HEK293T (cell line): ENCODE results near the gene DNAAF3.

ENCODE experiments used
- CTCF ChIA-PET: fragments of 350-600 bp; formaldehyde crosslinking; extraction: SDS; loops from one replicate; lab custom pipeline; 2021; ENCODE audit warnings: antibody characterized with exemption, inconsistent platforms; lab: Yijun Ruan, JAX
- POLR2A ChIA-PET: fragments of 350-600 bp; formaldehyde crosslinking; extraction: SDS; loops from one replicate; lab custom pipeline; 2020; ENCODE audit warnings: antibody characterized with exemption, inconsistent platforms; lab: Yijun Ruan, JAX
- DNase-seq: peaks from one replicate; pipeline ENCODE4 v3.0.0; 2012; ENCODE audit warnings: mixed read lengths; ENCODE audit errors: extremely low spot score
- ARNT ChIP-seq: fragments of 450-650 bp; IDR thresholded peaks from 2 replicates; pipeline ENCODE4 v1.6.1; 2017; ENCODE audit warnings: mild to moderate bottlenecking
- BHLHE40 ChIP-seq: fragments of 450-650 bp; IDR thresholded peaks from 2 replicates; pipeline ENCODE4 v1.6.1; 2016; ENCODE audit warnings: mild to moderate bottlenecking, moderate library complexity, borderline replicate concordance
- CTBP1 ChIP-seq: fragments of 450-650 bp; IDR thresholded peaks from 2 replicates; pipeline ENCODE4 v1.6.1; 2016; ENCODE audit warnings: borderline replicate concordance
- ELF4 ChIP-seq: fragments of 450-650 bp; IDR thresholded peaks from 2 replicates; pipeline ENCODE4 v1.6.1; 2017; ENCODE audit warnings: antibody characterized with exemption
- FOXA1 ChIP-seq: fragments of 450-650 bp; IDR thresholded peaks from 2 replicates; pipeline ENCODE4 v1.6.1; 2016; ENCODE audit warnings: mild to moderate bottlenecking
- FOXK2 ChIP-seq: fragments of 450-650 bp; IDR thresholded peaks from 2 replicates; pipeline ENCODE4 v1.6.1; 2016; ENCODE audit warnings: mild to moderate bottlenecking
- FOXM1 ChIP-seq: fragments of 450-650 bp; IDR thresholded peaks from 2 replicates; pipeline ENCODE4 v1.6.1; 2017; ENCODE audit warnings: mild to moderate bottlenecking, borderline replicate concordance
- HDGF ChIP-seq: fragments of 450-650 bp; IDR thresholded peaks from 2 replicates; pipeline ENCODE4 v1.6.1; 2017; ENCODE audit warnings: antibody characterized with exemption, borderline replicate concordance
- L3MBTL2 ChIP-seq: fragments of 450-650 bp; conservative IDR thresholded peaks from 2 replicates; pipeline ENCODE4 v1.6.1; 2016; ENCODE audit warnings: mild to moderate bottlenecking
- LEF1 ChIP-seq: fragments of 450-650 bp; IDR thresholded peaks from 2 replicates; pipeline ENCODE4 v1.6.1; 2017; ENCODE audit warnings: mild to moderate bottlenecking, borderline replicate concordance
- NFRKB ChIP-seq: fragments of 450-650 bp; IDR thresholded peaks from 2 replicates; pipeline ENCODE4 v1.6.1; 2016; ENCODE audit warnings: mild to moderate bottlenecking, moderate library complexity
- SP1 ChIP-seq: fragments of 450-650 bp; IDR thresholded peaks from 2 replicates; pipeline ENCODE4 v1.6.1; 2017
- SUZ12 ChIP-seq: fragments of 450-650 bp; IDR thresholded peaks from 2 replicates; pipeline ENCODE4 v1.6.1; 2016; ENCODE audit warnings: mild to moderate bottlenecking
- TARDBP ChIP-seq: fragments of 450-650 bp; IDR thresholded peaks from 2 replicates; pipeline ENCODE4 v1.6.1; 2016
- ZNF384 ChIP-seq: fragments of 450-650 bp; IDR thresholded peaks from 2 replicates; pipeline ENCODE4 v1.6.1; 2016
- TF ChIP-seq, protein P1 (sequence below): fragments of 450-650 bp; IDR thresholded peaks from 2 replicates; pipeline ENCODE4 v1.6.1; 2016

The DNAAF3 gene

DNA sequence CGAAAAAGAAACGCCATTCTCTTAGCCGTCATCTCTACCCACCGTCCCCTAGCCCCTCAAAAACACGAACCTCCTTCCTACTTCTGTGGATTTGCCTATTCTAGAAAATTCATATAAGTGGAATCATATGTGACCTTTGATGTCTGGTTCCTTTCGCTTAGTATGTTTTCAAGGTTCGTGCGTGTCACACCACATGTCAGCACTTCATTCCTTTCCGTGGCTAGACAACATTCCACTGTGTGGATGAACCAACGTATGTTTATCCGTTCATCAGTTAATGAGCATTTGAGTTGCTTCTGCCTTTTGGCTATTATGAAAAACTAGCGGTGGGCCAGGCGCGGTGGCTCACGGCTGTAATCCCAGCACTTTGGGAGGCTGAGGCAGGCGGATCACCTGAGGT lies 35.0 kb downstream of the DNAAF3 start:
- POLR2A ChIA-PET = no interaction called here

DNA sequence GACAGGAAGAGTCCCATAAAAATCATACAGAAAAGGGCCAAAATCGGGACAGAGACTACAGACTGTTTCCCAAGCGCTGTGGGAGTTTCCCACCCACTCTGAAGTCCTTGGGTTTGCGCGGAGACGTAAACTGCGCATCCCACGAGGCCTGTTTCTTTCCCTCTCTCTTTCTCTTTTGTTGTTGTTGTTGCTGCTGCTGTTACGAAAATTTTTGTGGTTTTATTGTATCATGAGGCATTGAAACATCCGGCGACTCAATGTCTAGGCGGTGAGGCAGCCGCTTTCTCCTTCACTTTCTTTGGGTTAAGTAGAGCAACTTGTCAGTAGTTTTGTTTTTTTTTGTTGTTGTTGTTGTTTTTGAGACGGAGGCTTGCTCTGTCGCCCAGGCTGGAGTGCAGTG lies 47.4 kb downstream of the DNAAF3 start:
- ChIA-PET CTCF (no interaction called here), POLR2A (interaction anchor here (1.2 to 1.7 kb wide), 3 partner anchors 56 to 357 kb away, joined by 4 to 5 read pairs (median 4); partner anchors contain the start of genes PPP6R1, RDH13 and ZNF628)

More for the DNA sequence above, 35.0 kb downstream of the DNAAF3 start:
- TF ChIP-seq L3MBTL2 = no peak
- no peak for TF ChIP-seq FOXA1
- no peak for TF ChIP-seq ARNT
- no peak for TF ChIP-seq FOXK2
- no peak for TF ChIP-seq SP1
- TF ChIP-seq, protein P1, sequence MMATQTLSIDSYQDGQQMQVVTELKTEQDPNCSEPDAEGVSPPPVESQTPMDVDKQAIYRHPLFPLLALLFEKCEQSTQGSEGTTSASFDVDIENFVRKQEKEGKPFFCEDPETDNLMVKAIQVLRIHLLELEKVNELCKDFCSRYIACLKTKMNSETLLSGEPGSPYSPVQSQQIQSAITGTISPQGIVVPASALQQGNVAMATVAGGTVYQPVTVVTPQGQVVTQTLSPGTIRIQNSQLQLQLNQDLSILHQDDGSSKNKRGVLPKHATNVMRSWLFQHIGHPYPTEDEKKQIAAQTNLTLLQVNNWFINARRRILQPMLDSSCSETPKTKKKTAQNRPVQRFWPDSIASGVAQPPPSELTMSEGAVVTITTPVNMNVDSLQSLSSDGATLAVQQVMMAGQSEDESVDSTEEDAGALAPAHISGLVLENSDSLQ = no peak
- no peak for TF ChIP-seq SUZ12
- TF ChIP-seq LEF1 = no peak
- no peak for TF ChIP-seq ZNF384
- TF ChIP-seq TARDBP = no peak
- TF ChIP-seq BHLHE40 = no peak
- CTCF ChIA-PET = no interaction called here
- no peak for DNase-seq

DNA sequence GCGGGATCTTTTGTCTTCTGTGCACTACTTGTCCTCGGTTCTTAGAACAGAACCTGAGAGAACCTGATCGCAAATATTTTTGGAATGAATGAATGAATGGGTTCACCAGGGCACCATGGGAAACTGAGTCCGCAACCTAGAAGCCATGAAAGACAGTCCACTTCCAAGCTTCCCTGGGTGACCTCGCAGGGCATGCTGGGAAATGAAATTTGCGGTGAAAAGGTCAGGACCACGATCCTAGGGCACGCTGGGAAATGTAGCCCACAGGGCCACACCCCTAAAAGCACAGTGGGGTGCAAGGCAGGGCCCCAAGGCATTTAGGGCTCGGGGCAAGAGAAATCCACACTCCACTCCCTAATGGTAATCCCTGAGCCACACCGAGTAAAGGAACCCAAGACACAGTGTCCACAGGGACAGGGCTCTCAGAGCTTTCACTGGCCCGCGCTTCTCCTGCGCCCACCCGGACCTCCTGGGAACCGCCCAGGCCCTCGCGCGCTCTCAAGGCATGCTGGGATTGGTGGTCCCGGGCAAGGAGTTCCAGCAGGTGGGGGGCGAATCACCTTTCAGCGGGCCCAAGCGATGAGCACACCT lies 47.9 kb downstream of the DNAAF3 start:
- peak; percentile 50 for DNase-seq
- POLR2A ChIA-PET = interaction anchor here (1.1 to 1.7 kb wide), 10 partner anchors 9 to 536 kb away, joined by 3 to 6 read pairs (median 4); partner anchors contain the start of genes PPP6R1, RDH13, U2AF2 and ZNF628
- TF ChIP-seq SP1 = no peak
- no peak for TF ChIP-seq FOXK2
- TF ChIP-seq TARDBP = no peak
- TF ChIP-seq SUZ12 = no peak
- TF ChIP-seq ELF4 = no peak
- TF ChIP-seq FOXM1 = no peak
- TF ChIP-seq, protein P1 = no peak
- no peak for TF ChIP-seq HDGF
- TF ChIP-seq ZNF384 = no peak
- TF ChIP-seq LEF1 = no peak
- TF ChIP-seq BHLHE40 = no peak
- no peak for TF ChIP-seq CTBP1
- TF ChIP-seq FOXA1 = no peak
- no peak for TF ChIP-seq NFRKB
- no peak for TF ChIP-seq ARNT
- no peak for TF ChIP-seq L3MBTL2
- CTCF ChIA-PET = no interaction called here

More for the DNA sequence above, 47.4 kb downstream of the DNAAF3 start:
- DNase-seq = no peak
- no peak for TF ChIP-seq LEF1
- TF ChIP-seq HDGF = no peak
- no peak for TF ChIP-seq SP1
- no peak for TF ChIP-seq CTBP1
- TF ChIP-seq SUZ12 = no peak
- no peak for TF ChIP-seq BHLHE40
- no peak for TF ChIP-seq TARDBP
- TF ChIP-seq ZNF384 = no peak
- TF ChIP-seq ELF4 = no peak
- no peak for TF ChIP-seq FOXK2
- no peak for TF ChIP-seq ARNT
- TF ChIP-seq, protein P1 = no peak
- TF ChIP-seq NFRKB = no peak
- TF ChIP-seq FOXA1 = no peak

DNA sequence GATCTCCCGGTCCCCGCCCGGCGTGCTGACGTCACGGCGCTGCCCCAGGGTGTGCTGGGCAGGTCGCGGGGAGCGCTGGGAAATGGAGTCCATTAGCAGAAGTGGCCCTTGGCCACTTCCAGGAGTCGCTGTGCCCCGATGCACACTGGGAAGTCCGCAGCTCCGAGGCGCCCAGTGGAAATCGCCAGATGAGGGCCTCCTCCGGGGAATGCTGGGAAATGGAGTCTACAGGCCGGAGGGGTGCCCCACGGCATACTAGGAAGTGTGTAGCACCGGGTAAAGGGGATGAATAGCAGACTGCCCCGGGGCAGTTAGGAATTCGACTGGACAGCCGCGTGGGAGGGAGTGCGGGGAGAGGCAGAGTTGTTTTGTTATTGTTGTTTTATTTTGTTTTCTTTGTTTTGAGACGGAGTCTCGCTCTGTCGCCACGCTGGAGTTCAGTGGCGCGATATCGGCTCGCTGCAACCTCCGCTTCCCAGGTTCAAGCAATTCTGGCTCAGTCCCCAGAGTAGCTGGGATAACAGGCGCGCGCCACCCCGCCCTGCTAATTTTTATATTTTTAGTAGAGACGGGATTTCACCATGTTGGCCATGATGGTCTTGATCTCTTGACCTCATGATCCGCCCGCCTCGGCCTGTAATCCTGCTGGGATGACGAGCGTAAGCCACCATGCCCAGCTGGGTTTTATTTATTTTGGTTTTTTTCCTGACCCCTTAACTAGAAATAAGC lies 48.6 kb downstream of the DNAAF3 start:
- ChIA-PET CTCF (no interaction called here), POLR2A (interaction anchor here (0.6 to 1.7 kb wide), 12 partner anchors 9 to 537 kb away, joined by 3 to 6 read pairs (median 4); partner anchors contain the start of genes PPP6R1, RDH13, U2AF2 and ZNF628)
- peak; percentile 98 for DNase-seq
- TF ChIP-seq ELF4 (peak; percentile 58), ZNF384 (no peak)

DNA sequence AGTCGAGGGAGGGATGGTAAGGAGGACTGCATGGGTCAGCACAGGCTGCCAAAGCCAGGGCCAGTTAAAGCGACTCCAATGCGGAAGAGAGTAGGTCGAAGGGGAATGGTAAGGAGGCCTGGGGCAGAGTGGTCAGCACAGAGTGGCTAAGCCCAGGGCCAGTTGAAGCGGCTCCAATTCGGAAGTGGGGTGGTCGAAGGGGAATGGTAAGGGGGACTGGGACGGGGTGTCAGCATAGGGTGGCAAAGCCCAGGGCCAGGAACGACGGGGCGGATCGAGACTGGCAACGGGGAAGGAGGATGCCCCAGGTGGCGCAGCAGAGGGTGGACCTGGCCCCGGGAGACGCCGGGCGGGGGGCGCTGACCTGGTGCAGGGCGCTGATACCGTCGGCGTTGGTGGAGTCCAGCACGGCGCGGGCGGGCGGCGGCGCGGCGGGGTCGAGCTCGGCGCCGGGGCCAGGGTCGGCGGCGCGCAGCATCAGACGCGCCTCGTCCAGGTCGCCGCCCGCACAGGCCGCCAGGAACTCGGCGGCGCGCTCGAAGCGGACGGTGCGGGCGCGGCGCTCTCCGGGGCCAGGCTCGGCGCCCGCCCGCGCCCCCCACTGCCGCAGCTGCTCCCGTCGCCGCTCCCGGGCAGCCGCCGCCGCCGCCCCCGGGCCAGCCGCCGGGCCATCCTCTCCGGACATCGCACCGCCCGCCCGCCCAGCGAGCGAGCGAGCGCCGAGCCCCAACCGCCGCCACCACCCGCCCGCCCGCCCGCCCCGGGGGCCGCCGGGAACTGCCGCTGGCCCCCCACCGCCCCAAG lies 49.4 kb downstream of the DNAAF3 start, which contains the start of gene PPP1R12C:
Gene PPP1R12C, minus strand, starts transcription at position 779 of the 804 bp plus-strand sequence. Its CDS starts 94 bp downstream, at position 685.
- DNase-seq = peak; percentile 37
- CTCF ChIA-PET = no interaction called here
- TF ChIP-seq L3MBTL2 (no peak), BHLHE40 (no peak), TARDBP (no peak), LEF1 (no peak), FOXM1 (0 out of 2 replicates have a peak, but pooled peaks have one; percentile 31), ZNF384 (no peak), SUZ12 (no peak)
- TF ChIP-seq, protein P1 = no peak
- POLR2A ChIA-PET = interaction anchor here (0.6 to 1.7 kb wide), 10 partner anchors 10 to 537 kb away, joined by 3 to 6 read pairs (median 4); partner anchors contain the start of genes PPP6R1 and U2AF2
